NCI-H128 (cell line): ENCODE measurements around the gene SV2C.
"Not testable (repeated sequence)": the region's sequence is repeated elsewhere in the genome, so short reads cannot be mapped to it uniquely, and the experiment has no call there.

Experiments
- DNase-seq: peaks from one replicate; lab custom pipeline; 2025; ENCODE audit not compliant: unreplicated experiment; lab: John Stamatoyannopoulos, UW

Gene SV2C

GRCh38 chr5:76334574-76334973, 251.4 kb downstream of the SV2C start:
- DNase-seq = no peak

GRCh38 chr5:76335451-76335850, 252.3 kb downstream of the SV2C start:
- DNase-seq = not testable (repeated sequence)

- DNase-seq = not testable (repeated sequence)
Measured at GRCh38 chr5:76336253-76336809, 253.1 kb downstream of the SV2C start.

GRCh38 chr5:76337953-76338451, 254.8 kb downstream of the SV2C start:
- DNase-seq = no peak

- no peak for DNase-seq
Measured at GRCh38 chr5:76339919-76340318, 256.7 kb downstream of the SV2C start.

GRCh38 chr5:76341651-76342334, 258.6 kb downstream of the SV2C start:
- no peak for DNase-seq

- no peak for DNase-seq
Measured at GRCh38 chr5:76342474-76342873, 259.3 kb downstream of the SV2C start.

GRCh38 chr5:76345582-76345981, 262.4 kb downstream of the SV2C start:
- DNase-seq = no peak

GRCh38 chr5:76351176-76351575, 268.0 kb downstream of the SV2C start:
- no peak for DNase-seq

- no peak for DNase-seq
Measured at GRCh38 chr5:76351577-76351976, 268.4 kb downstream of the SV2C start.

GRCh38 chr5:76356887-76357286, 273.7 kb downstream of the SV2C start:
- DNase-seq = no peak

GRCh38 chr5:76363352-76364225, 280.4 kb downstream of the SV2C start:
- DNase-seq = no peak

- no peak for DNase-seq
Measured at GRCh38 chr5:76364226-76364589, 281.0 kb downstream of the SV2C start.

GRCh38 chr5:76365561-76365960, 282.4 kb downstream of the SV2C start:
- DNase-seq = no peak

GRCh38 chr5:76366596-76366995, 283.4 kb downstream of the SV2C start:
- no peak for DNase-seq

- no peak for DNase-seq
Measured at GRCh38 chr5:76367623-76368371, 284.6 kb downstream of the SV2C start.

- DNase-seq = no peak
Measured at GRCh38 chr5:76368941-76369340, 285.8 kb downstream of the SV2C start.

- not testable (repeated sequence) for DNase-seq
Measured at GRCh38 chr5:76369668-76370067, 286.5 kb downstream of the SV2C start.

- DNase-seq = no peak
Measured at GRCh38 chr5:76371960-76372322, 288.8 kb downstream of the SV2C start.

- DNase-seq = no peak
Measured at GRCh38 chr5:76372323-76373054, 289.3 kb downstream of the SV2C start.
